Caco-2 (cell line): ENCODE results near the gene TRIM66. TPM values are rescaled to one million over a fixed set of nuclear protein-coding genes. Genes with fewer than 3 reads are reported as not detected.

Experiments used
- BruUV-seq: library from RNA; stranded (reverse); fragments of 400-500 nt; replicated peaks from 2 replicates; lab custom pipeline; 2021; lab: Mats Ljungman, UMichigan
- CTCF ChIA-PET: fragments of 300-600 bp; sonication (Branson Sonifier 250); formaldehyde crosslinking; loops from one replicate; lab custom pipeline; 2022; ENCODE audit warnings: antibody characterized with exemption; lab: Charles Lee
- POLR2A ChIA-PET: fragments of 300-600 bp; sonication (Branson Sonifier 250); formaldehyde crosslinking; loops from one replicate; lab custom pipeline; 2022; ENCODE audit warnings: antibody characterized with exemption; lab: Charles Lee
- DNase-seq, 2 experiments: peaks; one replicate each; pipeline versions ENCODE4 v3.0.0 to v3.0.0-alpha.2; 2020 to 2022
- H3K27me3 ChIP-seq: replicated peaks from 2 replicates; pipeline ENCODE4 v1.6.0; 2011; ENCODE audit warnings: low read length; ENCODE audit not compliant: control insufficient read depth, insufficient read depth
- H3K36me3 ChIP-seq: 2 replicates; pipeline ENCODE4 v1.5.1; 2011; ENCODE audit warnings: low read length; ENCODE audit not compliant: control insufficient read depth, insufficient read depth
- H3K4me1 ChIP-seq: fragments of 250-450 bp; sonication (Bioruptor Pico); 2 replicates; pipeline ENCODE4 v1.5.1; 2020; ENCODE audit warnings: mild to moderate bottlenecking
- H3K4me3 ChIP-seq: 2 replicates; pipeline ENCODE4 v1.5.1; 2011; ENCODE audit warnings: low read depth, mild to moderate bottlenecking, control low read depth, low read length
- H3K9me3 ChIP-seq: fragments of 250-450 bp; sonication (Bioruptor Pico); 2 replicates; pipeline ENCODE4 v1.5.1; 2020; ENCODE audit warnings: mild to moderate bottlenecking, moderate library complexity
- H3K27ac Mint-ChIP-seq: one replicate; pipeline ENCODE4 v1.8.0; 2022; ENCODE audit warnings: mixed read lengths; ENCODE audit not compliant: unreplicated experiment
- H3K27me3 Mint-ChIP-seq: one replicate; pipeline ENCODE4 v1.8.0; 2022; ENCODE audit warnings: mixed read lengths; ENCODE audit not compliant: insufficient read depth, unreplicated experiment
- H3K36me3 Mint-ChIP-seq: one replicate; pipeline ENCODE4 v1.8.0; 2022; ENCODE audit warnings: mild to moderate bottlenecking, mixed read lengths; ENCODE audit not compliant: insufficient read depth, unreplicated experiment
- H3K4me1 Mint-ChIP-seq: one replicate; pipeline ENCODE4 v1.8.0; 2022; ENCODE audit warnings: low read depth, mixed read lengths; ENCODE audit not compliant: unreplicated experiment
- H3K4me3 Mint-ChIP-seq: one replicate; pipeline ENCODE4 v1.8.0; 2022; ENCODE audit warnings: mild to moderate bottlenecking, moderate library complexity, mixed read lengths; ENCODE audit not compliant: unreplicated experiment
- H3K9me3 Mint-ChIP-seq: one replicate; pipeline ENCODE4 v1.8.0; 2022; ENCODE audit warnings: mixed read lengths; ENCODE audit not compliant: unreplicated experiment
- intact Hi-C: fragments of 100-400 bp; cut with micrococcal nuclease; formaldehyde crosslinking; loops from one replicate; pipeline ENCODE4 v1.10.0; 2022; ENCODE audit not compliant: unreplicated experiment
- total RNA-seq: library from RNA; stranded (reverse); gene quantifications from 2 replicates; pipeline ENCODE4 v1.2.3, GENCODE V29; 2022
- TF ChIP-seq, protein P1 (sequence below), 2 experiments: fragments of 200-600 bp in 1 of 2; IDR thresholded peaks; 1 replicate in 1 of 2; 2 replicates in 1 of 2; pipeline versions ENCODE4 v1.5.1 to v1.8.0; 2011 to 2022; ENCODE audit warnings: antibody characterized with exemption in 1 of 2, control low read depth in 1 of 2, inconsistent platforms in 1 of 2, low read depth in 1 of 2, low read length in 1 of 2, mild to moderate bottlenecking in 1 of 2, moderate library complexity in 1 of 2; ENCODE audit not compliant: insufficient read depth in 1 of 2, severe bottlenecking in 1 of 2, unreplicated experiment in 1 of 2

The TRIM66 gene
- total RNA-seq, 1 experiment from 2014 or later = 18.4 TPM

DNA sequence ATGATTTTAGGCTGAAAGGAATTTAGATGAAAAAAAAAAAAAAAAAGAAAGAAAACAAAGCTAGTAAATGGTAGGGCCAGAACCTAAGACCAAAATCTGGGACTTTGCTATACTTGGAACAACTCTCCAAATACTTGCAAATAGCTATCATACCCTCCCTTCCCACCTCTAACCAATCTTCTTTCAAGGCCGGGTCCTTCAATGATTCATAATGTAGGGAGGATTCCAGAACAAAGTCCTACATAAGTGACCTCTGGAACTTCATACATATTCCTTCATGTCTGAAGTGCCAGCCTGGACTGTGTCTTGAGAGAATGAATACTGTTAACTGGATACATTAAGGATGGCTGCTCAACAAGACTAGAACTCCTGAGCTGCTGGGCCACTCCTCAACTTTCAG lies 98.4 kb downstream of the TRIM66 start:
- H3K4me1 Mint-ChIP-seq = no peaks in the 10 kb centered on the region
- H3K27ac Mint-ChIP-seq = no peak overlapping the region
- Histone ChIP-seq H3K4me1 (peaks cover 5% of the 10 kb centered on the region; the same call in 1 of the 2 replicates), H3K27me3 (no peaks in the 10 kb centered on the region; the same call in 1 of the 2 replicates), H3K4me3 (no peak overlapping the region), H3K9me3 (no peaks in the 10 kb centered on the region), H3K36me3 (no peaks in the 10 kb centered on the region)
- ChIA-PET POLR2A (interaction anchor here (0.5 kb wide), 1 partner anchor 39 kb away, joined by 5 read pairs; no protein-coding TSS in a partner anchor), CTCF (interaction anchor here (0.7 to 1.0 kb wide), 2 partner anchors 10 to 259 kb away, joined by 3 to 13 read pairs; no protein-coding TSS in a partner anchor)
- BruUV-seq = no TSS peak
- no peaks in the 10 kb centered on the region for H3K9me3 Mint-ChIP-seq
- TF ChIP-seq, protein P1, sequence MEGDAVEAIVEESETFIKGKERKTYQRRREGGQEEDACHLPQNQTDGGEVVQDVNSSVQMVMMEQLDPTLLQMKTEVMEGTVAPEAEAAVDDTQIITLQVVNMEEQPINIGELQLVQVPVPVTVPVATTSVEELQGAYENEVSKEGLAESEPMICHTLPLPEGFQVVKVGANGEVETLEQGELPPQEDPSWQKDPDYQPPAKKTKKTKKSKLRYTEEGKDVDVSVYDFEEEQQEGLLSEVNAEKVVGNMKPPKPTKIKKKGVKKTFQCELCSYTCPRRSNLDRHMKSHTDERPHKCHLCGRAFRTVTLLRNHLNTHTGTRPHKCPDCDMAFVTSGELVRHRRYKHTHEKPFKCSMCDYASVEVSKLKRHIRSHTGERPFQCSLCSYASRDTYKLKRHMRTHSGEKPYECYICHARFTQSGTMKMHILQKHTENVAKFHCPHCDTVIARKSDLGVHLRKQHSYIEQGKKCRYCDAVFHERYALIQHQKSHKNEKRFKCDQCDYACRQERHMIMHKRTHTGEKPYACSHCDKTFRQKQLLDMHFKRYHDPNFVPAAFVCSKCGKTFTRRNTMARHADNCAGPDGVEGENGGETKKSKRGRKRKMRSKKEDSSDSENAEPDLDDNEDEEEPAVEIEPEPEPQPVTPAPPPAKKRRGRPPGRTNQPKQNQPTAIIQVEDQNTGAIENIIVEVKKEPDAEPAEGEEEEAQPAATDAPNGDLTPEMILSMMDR (IDR thresholded peaks at IDR 0.05; ENCODE audit: insufficient read depth in 1 of 2, low read depth in 1 of 2, low read length in 1 of 2, severe bottlenecking in 1 of 2, unreplicated experiment in 1 of 2) = no peak
- peaks cover 6% of the 10 kb centered on the region for H3K27me3 Mint-ChIP-seq
- intact Hi-C loops = no loop called here
- no peak overlapping the region for H3K4me3 Mint-ChIP-seq
- H3K36me3 Mint-ChIP-seq = no peaks in the 10 kb centered on the region
- no peak for DNase-seq

DNA sequence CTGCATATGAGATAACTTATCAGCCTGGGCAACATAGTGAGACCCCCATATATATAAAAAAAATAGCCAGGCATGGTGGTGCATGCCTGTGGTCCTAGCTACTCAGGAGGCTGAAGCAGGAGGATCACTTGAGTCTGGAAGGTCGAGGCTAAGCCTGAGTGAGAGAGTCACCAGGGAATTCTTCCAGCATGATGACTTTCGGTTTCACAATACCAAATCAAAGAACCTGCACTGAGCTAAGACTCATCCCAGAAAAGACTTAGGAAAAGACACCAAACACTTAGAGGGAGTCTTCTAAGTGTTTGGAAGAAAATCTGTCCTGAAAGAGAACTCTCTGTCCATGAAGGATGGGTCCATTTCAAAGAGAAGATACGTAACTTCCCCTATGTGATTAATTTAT lies 101.2 kb downstream of the TRIM66 start:
- DNase-seq = no peak
- no TSS peak for BruUV-seq
- H3K36me3 Mint-ChIP-seq = no peaks in the 10 kb centered on the region
- Histone ChIP-seq H3K36me3 (no peaks in the 10 kb centered on the region), H3K4me1 (peaks cover 5% of the 10 kb centered on the region; the same call in 1 of the 2 replicates), H3K9me3 (0 out of 2 replicates have a peak, but pooled peaks cover 4% of the 10 kb centered on the region), H3K4me3 (no peak overlapping the region), H3K27me3 (no peaks in the 10 kb centered on the region; the same call in 1 of the 2 replicates)
- H3K4me1 Mint-ChIP-seq = no peaks in the 10 kb centered on the region
- no peak overlapping the region for H3K4me3 Mint-ChIP-seq
- CTCF ChIA-PET = no interaction called here
- H3K27me3 Mint-ChIP-seq = peaks cover 4% of the 10 kb centered on the region
- intact Hi-C loops = no loop called here
- TF ChIP-seq, protein P1 (IDR thresholded peaks at IDR 0.05; ENCODE audit: insufficient read depth in 1 of 2, low read depth in 1 of 2, low read length in 1 of 2, severe bottlenecking in 1 of 2, unreplicated experiment in 1 of 2) = no peak
- POLR2A ChIA-PET = no interaction called here
- no peak overlapping the region for H3K27ac Mint-ChIP-seq
- no peaks in the 10 kb centered on the region for H3K9me3 Mint-ChIP-seq

DNA sequence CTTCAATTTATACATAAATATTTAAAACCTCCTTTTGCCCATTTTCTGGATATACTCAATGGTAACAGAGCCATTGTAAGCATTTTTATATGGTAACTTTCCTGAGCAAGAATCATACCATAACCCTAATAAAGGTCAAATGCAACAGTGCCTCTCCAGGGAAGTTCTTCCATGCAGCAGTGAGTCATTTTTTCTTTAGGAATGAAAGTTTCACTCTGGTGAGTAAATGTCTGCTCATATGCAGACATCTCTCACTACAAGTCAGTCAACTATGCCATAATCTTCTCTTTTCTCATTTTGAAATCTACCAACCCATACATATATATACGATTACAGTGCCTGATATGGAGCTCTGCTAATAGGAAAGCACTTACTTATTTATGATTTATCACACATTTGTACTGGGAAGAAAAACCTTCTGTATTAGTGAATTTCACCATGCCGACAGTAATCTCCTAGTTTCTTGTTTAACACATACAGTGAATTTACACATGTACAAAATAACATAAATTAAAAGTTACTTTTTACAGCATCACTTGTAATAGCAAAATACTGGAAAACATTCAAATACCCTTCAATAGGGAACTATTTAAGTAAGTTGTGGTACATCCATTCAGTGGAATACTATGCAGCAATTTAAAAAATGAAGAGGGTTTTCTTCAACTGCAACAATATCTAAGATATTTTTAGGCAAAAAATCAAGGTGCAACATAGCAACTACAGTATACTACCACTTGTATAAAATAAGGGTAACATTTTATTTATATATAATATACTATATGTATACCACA lies 104.5 kb downstream of the TRIM66 start:
- Mint-ChIP-seq H3K27ac (no peak overlapping the region), H3K27me3 (peaks cover 5% of the 10 kb centered on the region), H3K36me3 (no peaks in the 10 kb centered on the region), H3K9me3 (no peaks in the 10 kb centered on the region), H3K4me1 (no peaks in the 10 kb centered on the region), H3K4me3 (no peak overlapping the region)
- intact Hi-C loops = no loop called here
- H3K4me3 ChIP-seq = no peak overlapping the region
- H3K27me3 ChIP-seq = no peaks in the 10 kb centered on the region; the same call in 1 of the 2 replicates
- no peaks in the 10 kb centered on the region for H3K4me1 ChIP-seq
- 0 out of 2 replicates have a peak, but pooled peaks cover 4% of the 10 kb centered on the region for H3K9me3 ChIP-seq
- H3K36me3 ChIP-seq = no peaks in the 10 kb centered on the region
- CTCF ChIA-PET = interaction anchor here (0.5 kb wide), 1 partner anchor 213 kb away, joined by 5 read pairs; no protein-coding TSS in a partner anchor
- BruUV-seq = no TSS peak
- DNase-seq = no peak
- TF ChIP-seq, protein P1 (IDR thresholded peaks at IDR 0.05; ENCODE audit: insufficient read depth in 1 of 2, low read depth in 1 of 2, low read length in 1 of 2, severe bottlenecking in 1 of 2, unreplicated experiment in 1 of 2) = no peak
- POLR2A ChIA-PET = no interaction called here
